ENCODE results near the gene UBE3C.

DNA sequence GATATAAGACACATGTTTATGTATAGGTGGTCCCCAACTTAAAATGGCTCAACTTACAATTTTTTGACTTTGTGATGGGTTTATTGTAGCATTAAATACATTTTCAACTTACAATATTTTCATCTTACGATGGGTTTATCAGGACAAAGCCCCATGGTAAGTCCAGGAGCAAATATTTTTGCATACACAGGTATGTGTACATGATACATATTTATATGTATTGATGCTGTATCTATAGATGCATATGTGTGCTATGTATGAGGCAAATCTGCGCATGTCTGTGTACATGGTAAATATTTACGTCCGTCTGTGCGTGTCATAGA is 664 bp upstream of the UBE3C start:
- TF ChIP-seq, protein P1, sequence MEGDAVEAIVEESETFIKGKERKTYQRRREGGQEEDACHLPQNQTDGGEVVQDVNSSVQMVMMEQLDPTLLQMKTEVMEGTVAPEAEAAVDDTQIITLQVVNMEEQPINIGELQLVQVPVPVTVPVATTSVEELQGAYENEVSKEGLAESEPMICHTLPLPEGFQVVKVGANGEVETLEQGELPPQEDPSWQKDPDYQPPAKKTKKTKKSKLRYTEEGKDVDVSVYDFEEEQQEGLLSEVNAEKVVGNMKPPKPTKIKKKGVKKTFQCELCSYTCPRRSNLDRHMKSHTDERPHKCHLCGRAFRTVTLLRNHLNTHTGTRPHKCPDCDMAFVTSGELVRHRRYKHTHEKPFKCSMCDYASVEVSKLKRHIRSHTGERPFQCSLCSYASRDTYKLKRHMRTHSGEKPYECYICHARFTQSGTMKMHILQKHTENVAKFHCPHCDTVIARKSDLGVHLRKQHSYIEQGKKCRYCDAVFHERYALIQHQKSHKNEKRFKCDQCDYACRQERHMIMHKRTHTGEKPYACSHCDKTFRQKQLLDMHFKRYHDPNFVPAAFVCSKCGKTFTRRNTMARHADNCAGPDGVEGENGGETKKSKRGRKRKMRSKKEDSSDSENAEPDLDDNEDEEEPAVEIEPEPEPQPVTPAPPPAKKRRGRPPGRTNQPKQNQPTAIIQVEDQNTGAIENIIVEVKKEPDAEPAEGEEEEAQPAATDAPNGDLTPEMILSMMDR (IDR thresholded peaks at IDR 0.05) = no peak
- no peak for TF ChIP-seq POLR2A (IDR thresholded peaks at IDR 0.05)
